Ishikawa (cell line): ENCODE results near the gene AHI1.

Experiments used
- CEBPB ChIP-seq: IDR thresholded peaks from 2 replicates; pipeline ENCODE4 v1.6.1; 2012
- CREB1 ChIP-seq: IDR thresholded peaks from 2 replicates; pipeline ENCODE4 v1.6.1; 2012; ENCODE audit warnings: low read depth
- EGR1 ChIP-seq: IDR thresholded peaks from 2 replicates; pipeline ENCODE4 v1.6.1; 2012
- EP300 ChIP-seq: IDR thresholded peaks from 2 replicates; pipeline ENCODE4 v1.6.1; 2012; ENCODE audit warnings: borderline replicate concordance
- FOXM1 ChIP-seq: IDR thresholded peaks from 2 replicates; pipeline ENCODE4 v1.6.1; 2012; ENCODE audit warnings: low read depth, borderline replicate concordance
- MAX ChIP-seq: IDR thresholded peaks from 2 replicates; pipeline ENCODE4 v1.6.1; 2012
- NFIC ChIP-seq: IDR thresholded peaks from 2 replicates; pipeline ENCODE4 v1.6.1; 2012
- RAD21 ChIP-seq: IDR thresholded peaks from 2 replicates; pipeline ENCODE4 v1.6.1; 2012; ENCODE audit warnings: low read depth
- REST ChIP-seq: IDR thresholded peaks from 2 replicates; pipeline ENCODE4 v1.6.1; 2012; ENCODE audit warnings: low read depth, mild to moderate bottlenecking
- TAF1 ChIP-seq: IDR thresholded peaks from 2 replicates; pipeline ENCODE4 v1.6.1; 2012; ENCODE audit warnings: low read depth, mild to moderate bottlenecking
- TCF12 ChIP-seq: IDR thresholded peaks from 2 replicates; pipeline ENCODE4 v1.6.1; 2012; ENCODE audit warnings: low read depth
- TEAD4 ChIP-seq: IDR thresholded peaks from 2 replicates; pipeline ENCODE4 v1.6.1; 2012
- USF1 ChIP-seq: IDR thresholded peaks from 2 replicates; pipeline ENCODE4 v1.6.1; 2012
- YY1 ChIP-seq: IDR thresholded peaks from 2 replicates; pipeline ENCODE4 v1.6.1; 2012; ENCODE audit warnings: low read depth
- ZBTB7A ChIP-seq: IDR thresholded peaks from 2 replicates; pipeline ENCODE4 v1.6.1; 2012; ENCODE audit warnings: low read depth

AHI1 gene

GRCh38 chr6:135383301-135383700 is 114.2 kb downstream of the AHI1 start:
- no peak for TF ChIP-seq MAX
- TF ChIP-seq YY1: no peak
- TF ChIP-seq TCF12: no peak
- TF ChIP-seq TAF1: no peak
- no peak for TF ChIP-seq EP300
- TF ChIP-seq USF1: no peak
- TF ChIP-seq ZBTB7A: no peak
- no peak for TF ChIP-seq NFIC
- no peak for TF ChIP-seq CEBPB
- no peak for TF ChIP-seq TEAD4
- TF ChIP-seq RAD21: no peak
- no peak for TF ChIP-seq CREB1

- no peak for TF ChIP-seq RAD21
- TF ChIP-seq REST: no peak
- TF ChIP-seq FOXM1: no peak
- no peak for TF ChIP-seq CEBPB
- no peak for TF ChIP-seq TEAD4
- no peak for TF ChIP-seq YY1
- TF ChIP-seq CREB1: no peak
- TF ChIP-seq TCF12: no peak
- no peak for TF ChIP-seq EP300
- no peak for TF ChIP-seq ZBTB7A
- TF ChIP-seq MAX: no peak
Measured at GRCh38 chr6:135382182-135382628, 115.3 kb downstream of the AHI1 start.

- no peak for TF ChIP-seq TAF1
- no peak for TF ChIP-seq ZBTB7A
- no peak for TF ChIP-seq RAD21
- no peak for TF ChIP-seq CEBPB
- no peak for TF ChIP-seq TCF12
- no peak for TF ChIP-seq TEAD4
- no peak for TF ChIP-seq USF1
- no peak for TF ChIP-seq FOXM1
- TF ChIP-seq YY1: no peak
- no peak for TF ChIP-seq EGR1
- no peak for TF ChIP-seq REST
- TF ChIP-seq EP300: no peak
Measured at GRCh38 chr6:135380793-135381192, 116.7 kb downstream of the AHI1 start.

- TF ChIP-seq CREB1 (no peak), ZBTB7A (no peak), EGR1 (no peak), EP300 (no peak), FOXM1 (no peak), YY1 (no peak), RAD21 (no peak), MAX (no peak), REST (no peak), TAF1 (no peak), CEBPB (no peak), NFIC (no peak), TEAD4 (no peak), TCF12 (no peak), USF1 (no peak)
Measured at GRCh38 chr6:135379647-135380046, 117.9 kb downstream of the AHI1 start.
